Measurements from ENCODE around the gene NCAPH2. TPM values are rescaled to one million over a fixed set of nuclear protein-coding genes. Genes with fewer than 3 reads are reported as not detected.

The NCAPH2 gene
- total RNA-seq, 1 donor from 2014 or later = 41.7 TPM

- DNase-seq (ENCODE audit: low spot score in 2 of 2) = no peak
- TF ChIP-seq CTCF (IDR thresholded peaks at IDR 0.05) = no peak
- H3K9me3 ChIP-seq = no peaks in the 10 kb centered on the region
- intact Hi-C loops (cut with DNase I) = no loop called here
- no peak overlapping the region for H3K4me3 ChIP-seq
- H3K27me3 ChIP-seq = peaks cover 5% of the 10 kb centered on the region
- no peaks in the 10 kb centered on the region for H3K36me3 ChIP-seq
- peaks cover 3 to 10% of the 10 kb centered on the region in 2 donors for H3K4me1 ChIP-seq
- no peak overlapping the region for H3K27ac ChIP-seq
These were observed 66.3 kb downstream of the NCAPH2 start for GRCh38 chr22:50574383-50574755.

Other genes starting within 250 kb of the NCAPH2 start
- gene MAPK12, start 246.5 kb upstream of the NCAPH2 start, total RNA-seq = 29.4 TPM
- gene MAPK11, start 237.8 kb upstream of the NCAPH2 start, total RNA-seq = 117 TPM
- gene PLXNB2, start 200.6 kb upstream of the NCAPH2 start, total RNA-seq = 287 TPM
- 1.4 TPM for gene DENND6B, start 181.2 kb upstream of the NCAPH2 start, total RNA-seq
- 55.5 TPM for gene PPP6R2, start 164.9 kb upstream of the NCAPH2 start, total RNA-seq
- gene SBF1, start 33.2 kb upstream of the NCAPH2 start, total RNA-seq = 98.8 TPM
- gene ADM2, start 26.7 kb upstream of the NCAPH2 start, total RNA-seq = not detected
- not detected for gene MIOX, start 21.4 kb upstream of the NCAPH2 start, total RNA-seq
- 119 TPM for gene LMF2, start 522 bp upstream of the NCAPH2 start, total RNA-seq
- not detected for gene SCO2, start 17.4 kb downstream of the NCAPH2 start, total RNA-seq
- gene TYMP, start 21.8 kb downstream of the NCAPH2 start, total RNA-seq = 150 TPM
- gene KLHDC7B, start 37.7 kb downstream of the NCAPH2 start, total RNA-seq = not detected
- gene SYCE3, start 54.7 kb downstream of the NCAPH2 start, total RNA-seq = not detected
- gene CPT1B, start 70.2 kb downstream of the NCAPH2 start, total RNA-seq = 0.43 TPM
- gene CHKB, start 74.6 kb downstream of the NCAPH2 start, total RNA-seq = 82.4 TPM
- not detected for gene MAPK8IP2, start 92.6 kb downstream of the NCAPH2 start, total RNA-seq
- 111 TPM for gene ARSA, start 119.9 kb downstream of the NCAPH2 start, total RNA-seq
- gene SHANK3, start 164.6 kb downstream of the NCAPH2 start, total RNA-seq = 128 TPM
- gene ACR, start 230.0 kb downstream of the NCAPH2 start, total RNA-seq = not detected